Keratinocyte (primary cell): ENCODE data around the gene ARNT2.

ENCODE experiments used
- CTCF ChIP-seq, 3 experiments: IDR thresholded peaks in 1 of 3; conservative IDR thresholded peaks in 1 of 3; optimal IDR thresholded peaks in 1 of 3; 2 replicates in 2 of 3; 3 replicates in 1 of 3; pipeline versions ENCODE3 to v1.5.1; 2011; ENCODE audit warnings: low read length in 3 of 3, mild to moderate bottlenecking in 3 of 3, moderate library complexity in 2 of 3, control low read depth in 1 of 3, inconsistent platforms in 1 of 3; ENCODE audit not compliant: insufficient read depth in 2 of 3; ENCODE audit errors: extremely low read depth in 1 of 3
- EZH2 ChIP-seq: IDR thresholded peaks from one replicate; pipeline ENCODE4 v1.6.1; 2012; ENCODE audit warnings: inconsistent platforms, mild to moderate bottlenecking, low read length, moderate library complexity

- TF ChIP-seq CTCF (optimal IDR thresholded peaks at IDR 0.05 in 1 of 3, IDR thresholded peaks at IDR 0.05 in 1 of 3, conservative IDR thresholded peaks at IDR 0.05 in 1 of 3; ENCODE audit: extremely low read depth in 1 of 3, insufficient read depth in 2 of 3, low read length in 3 of 3) (no peak), EZH2 (no peak)
These were observed 55.2 kb downstream of the ARNT2 start for GRCh38 chr15:80459380-80459779.
